Activated CD4-positive, alpha-beta T cell treated with anti-CD3 and anti-CD28 coated beads, Interleukin-2, amount 50 U/mL, for 24 hours (primary cell): Measurements from ENCODE around the gene TXNDC17.
"Not testable (repeated sequence)": the region's sequence is repeated elsewhere in the genome, so short reads cannot be mapped to it uniquely, and the experiment has no call there.

Experiments
- DNase-seq, 2 donors: peaks; one replicate each; pipeline ENCODE4 v3.0.0-alpha.2; 2020; ENCODE audit warnings: low read depth in 1 of 2, low spot score in 1 of 2

Gene TXNDC17

GRCh38 chr17:6683081-6683684 lies 42.3 kb downstream of the TXNDC17 start:
- no peak for DNase-seq

- DNase-seq = no peak
Measured at GRCh38 chr17:6683730-6684459, 43.0 kb downstream of the TXNDC17 start.

- DNase-seq = no peak
Measured at GRCh38 chr17:6684460-6684783, 43.6 kb downstream of the TXNDC17 start.

GRCh38 chr17:6684881-6685767 lies 44.3 kb downstream of the TXNDC17 start:
- DNase-seq = no peak

- DNase-seq = no peak
Measured at GRCh38 chr17:6686026-6686425, 45.2 kb downstream of the TXNDC17 start.

GRCh38 chr17:6688944-6689343 lies 48.1 kb downstream of the TXNDC17 start:
- no peak for DNase-seq

- DNase-seq = no peak
Measured at GRCh38 chr17:6690641-6691040, 49.8 kb downstream of the TXNDC17 start.

GRCh38 chr17:6691546-6691945 lies 50.7 kb downstream of the TXNDC17 start:
- no peak for DNase-seq

- DNase-seq = not testable (repeated sequence)
Measured at GRCh38 chr17:6691958-6692357, 51.1 kb downstream of the TXNDC17 start.
